Stimulated activated CD4-positive, alpha-beta T cell treated with anti-CD3 and anti-CD28 coated beads, Interleukin-4, amount 100 ng/mL, for 4 hours (primary cell): ENCODE data around the gene KRT1.

Experiments
- DNase-seq, 2 experiments: peaks; one replicate each; pipeline ENCODE4 v3.0.0-alpha.2; 2020

Gene KRT1

GRCh38 chr12:52697058-52697582 lies 16.9 kb upstream of the KRT1 start:
- DNase-seq: no peak

DNA sequence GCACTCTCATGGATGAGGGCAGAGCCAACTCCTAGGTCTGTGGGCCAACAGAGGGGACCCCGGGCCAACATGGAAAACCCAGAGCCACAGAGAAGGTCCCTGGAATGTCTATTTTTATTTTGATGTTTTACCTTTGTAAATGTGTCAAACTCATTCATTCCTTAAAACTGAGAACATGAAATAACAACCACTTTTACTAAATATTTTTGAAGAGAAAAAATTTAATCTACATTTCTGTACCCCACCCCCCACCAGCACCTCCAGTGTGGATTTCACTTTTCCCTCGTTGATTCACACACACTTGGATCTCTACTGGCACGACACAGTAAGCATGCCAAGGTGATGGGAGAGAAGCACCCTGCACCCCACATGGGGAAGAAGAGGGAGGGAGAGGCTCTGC lies 16.4 kb upstream of the KRT1 start:
- no peak for DNase-seq

- DNase-seq: no peak
Measured at GRCh38 chr12:52695039-52695438, 14.8 kb upstream of the KRT1 start.

DNA sequence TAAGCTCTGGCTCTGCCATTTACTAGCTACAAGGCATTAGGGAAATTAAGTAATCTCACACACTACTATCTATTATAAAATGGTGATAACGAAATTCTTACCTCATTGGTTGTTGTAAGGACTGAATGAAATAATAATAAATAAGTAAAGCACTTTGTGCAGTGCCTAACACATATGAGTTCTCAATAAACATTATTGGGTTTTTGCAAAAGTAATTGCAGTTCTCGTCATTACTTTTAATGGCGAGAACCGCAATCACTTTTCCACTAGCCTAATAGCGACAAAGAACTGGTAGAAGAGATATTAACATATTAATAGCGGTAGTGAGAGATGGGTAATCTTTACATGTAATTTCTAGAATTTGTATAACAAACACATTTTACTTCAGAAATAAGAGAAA lies 13.9 kb upstream of the KRT1 start:
- no peak for DNase-seq

- no peak for DNase-seq
Measured at GRCh38 chr12:52693261-52693660, 13.1 kb upstream of the KRT1 start.

GRCh38 chr12:52692254-52692653 lies 12.0 kb upstream of the KRT1 start:
- DNase-seq: no peak

GRCh38 chr12:52691841-52692150 lies 11.6 kb upstream of the KRT1 start:
- no peak for DNase-seq

- peak; percentile 48 to 53 for DNase-seq
Measured at GRCh38 chr12:52691076-52691840, 11.1 kb upstream of the KRT1 start.

GRCh38 chr12:52690351-52691075 lies 10.3 kb upstream of the KRT1 start:
- no peak for DNase-seq

DNA sequence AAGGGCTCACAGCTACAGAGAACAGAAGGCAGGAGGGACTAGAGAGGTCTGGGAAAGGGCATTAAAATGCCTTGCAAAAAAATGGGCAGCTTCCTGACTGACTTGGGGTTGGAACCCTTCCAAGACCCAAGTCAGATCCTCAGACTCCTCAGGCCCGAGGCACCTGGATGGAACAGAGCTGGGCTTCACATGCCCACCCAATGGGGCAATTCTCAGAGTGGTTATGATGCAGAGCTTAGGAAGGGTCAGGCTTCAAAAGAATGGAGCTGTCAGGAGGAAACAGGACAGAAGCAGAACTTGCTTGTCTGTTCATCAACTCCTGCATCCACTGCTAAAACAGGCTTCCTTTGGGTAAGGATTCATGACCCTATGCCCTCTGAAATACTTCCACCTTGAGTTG lies 9.7 kb upstream of the KRT1 start:
- no peak for DNase-seq

- DNase-seq: no peak
Measured at GRCh38 chr12:52689239-52689638, 9.0 kb upstream of the KRT1 start.

- DNase-seq: no peak
Measured at GRCh38 chr12:52688481-52688880, 8.3 kb upstream of the KRT1 start.

GRCh38 chr12:52687497-52688385 lies 7.5 kb upstream of the KRT1 start:
- DNase-seq: no peak

DNA sequence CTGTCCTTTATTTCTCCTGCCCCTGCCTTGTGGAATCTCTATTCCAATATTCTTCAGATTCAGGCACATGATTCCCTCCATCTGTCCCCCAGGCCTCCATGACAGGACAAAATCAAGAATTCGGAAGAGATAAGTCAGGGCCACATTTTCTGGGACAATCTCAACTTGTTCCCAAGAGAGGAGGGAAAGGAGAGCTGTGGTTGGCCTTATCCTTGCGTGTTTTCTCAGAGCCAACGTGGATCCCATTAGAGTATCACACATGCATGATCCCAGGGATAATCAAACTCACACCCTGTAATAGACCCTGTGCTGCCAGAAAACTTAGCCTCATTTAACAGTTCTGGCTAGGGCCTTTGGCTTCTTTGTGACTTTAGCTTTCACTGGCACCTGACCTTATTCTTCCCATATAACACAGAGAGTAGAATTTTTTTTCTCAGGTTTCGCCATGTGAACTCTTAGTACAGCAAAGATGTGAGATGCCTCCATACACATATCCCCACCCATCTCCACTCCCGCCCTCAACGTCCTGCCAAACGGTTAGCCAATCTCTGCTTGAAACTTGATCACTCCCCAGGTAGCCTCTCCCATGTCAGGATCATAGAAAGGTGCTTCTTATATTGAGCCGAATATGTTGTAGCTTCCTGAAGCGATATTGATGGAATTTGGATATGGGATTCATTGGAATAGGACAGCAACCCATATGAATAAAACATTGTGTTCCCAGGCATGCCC lies 6.7 kb upstream of the KRT1 start:
- DNase-seq: no peak

GRCh38 chr12:52686063-52686462 lies 5.9 kb upstream of the KRT1 start:
- DNase-seq: no peak

DNA sequence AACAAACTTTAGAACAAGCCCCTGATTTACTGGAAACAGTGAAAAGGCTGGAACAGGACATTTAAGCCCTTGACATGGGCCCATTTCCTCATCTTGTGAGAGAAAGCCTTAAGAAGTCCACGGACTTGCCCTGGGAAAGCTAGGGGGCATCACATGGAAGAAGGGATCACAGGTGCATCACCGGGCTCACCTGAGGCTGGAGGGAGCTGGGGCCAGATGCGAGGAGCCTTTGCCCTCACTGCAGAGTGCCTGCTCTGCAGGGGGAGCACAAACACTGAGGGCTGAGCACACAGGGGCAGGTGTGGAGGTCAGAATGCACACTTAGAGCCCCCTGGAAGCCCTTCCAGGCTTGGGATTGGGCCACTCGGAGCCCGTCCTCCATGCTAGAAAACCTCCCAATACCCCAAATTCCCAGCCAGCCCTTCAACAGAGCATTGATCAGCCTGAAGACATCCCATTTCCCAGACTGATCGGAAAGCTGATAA lies 5.2 kb upstream of the KRT1 start:
- DNase-seq: no peak

- DNase-seq: no peak
Measured at GRCh38 chr12:52684431-52684830, 4.2 kb upstream of the KRT1 start.

GRCh38 chr12:52683575-52684300 lies 3.5 kb upstream of the KRT1 start:
- no peak for DNase-seq

- DNase-seq: no peak
Measured at GRCh38 chr12:52682938-52683574, 2.8 kb upstream of the KRT1 start.

DNA sequence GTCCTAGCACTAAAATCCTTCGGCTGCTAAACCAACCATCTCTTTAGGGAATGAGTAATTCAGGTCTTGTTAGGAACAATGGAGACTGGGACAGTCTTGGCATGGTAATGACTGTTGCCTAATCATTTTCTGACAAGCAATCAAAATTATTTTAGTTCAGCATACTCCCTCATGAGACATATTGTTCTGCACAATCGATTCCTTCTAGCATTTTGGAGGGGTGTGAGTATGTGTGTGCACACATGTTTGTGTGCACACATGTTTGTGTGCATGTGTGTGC lies 2.1 kb upstream of the KRT1 start:
- no peak for DNase-seq

GRCh38 chr12:52681526-52682380 lies 1.5 kb upstream of the KRT1 start:
- DNase-seq: peak; percentile 7 to 19
